B cell (primary cell): Measurements from ENCODE around the gene APMAP. TPM values are rescaled to one million over a fixed set of nuclear protein-coding genes. Genes with fewer than 3 reads are reported as not detected.

ENCODE experiments used
- ATAC-seq: fragments of 200-7000 bp; cut with Tn5 transposase; one replicate; pipeline ENCODE4 v1.10.0; 2021; ENCODE audit warnings: low read depth, mild to moderate bottlenecking, moderate number of reproducible peaks, moderate library complexity
- CTCF ChIA-PET: fragments of 350-600 bp; sonication (Branson Sonifier 250); formaldehyde crosslinking; loops from one replicate; lab custom pipeline; 2021; ENCODE audit warnings: antibody characterized with exemption, inconsistent platforms; lab: Charles Lee
- POLR2A ChIA-PET: fragments of 350-600 bp; sonication (Branson Sonifier 250); formaldehyde crosslinking; loops from one replicate; lab custom pipeline; 2021; ENCODE audit warnings: antibody characterized with exemption; lab: Charles Lee
- DNase-seq: peaks from one replicate; pipeline ENCODE4 v3.0.0; 2013
- H2AFZ ChIP-seq: 2 replicates; pipeline ENCODE4 v1.6.1; 2012; ENCODE audit warnings: mild to moderate bottlenecking, low read depth, low read length; ENCODE audit not compliant: insufficient read depth, poor library complexity, severe bottlenecking
- H3K27ac ChIP-seq, 2 donors: 1 replicate in 1 of 2; 2 replicates in 1 of 2; pipeline ENCODE4 v1.5.1; 2012 to 2013; ENCODE audit warnings: low read length in 2 of 2, mild to moderate bottlenecking in 2 of 2, moderate library complexity in 1 of 2
- H3K27me3 ChIP-seq, 4 experiments: fragments of 200-600 bp in 1 of 4; sonication (generic) in 1 of 4; replicated peaks in 1 of 4; 1 replicate in 2 of 4; 2 replicates in 2 of 4; pipeline versions ENCODE4 v1.6.1 to v1.7.0; 2013 to 2016; ENCODE audit warnings: low read length in 3 of 4, mild to moderate bottlenecking in 2 of 4, mixed read lengths in 1 of 4, moderate library complexity in 1 of 4; ENCODE audit not compliant: insufficient read depth in 4 of 4, control insufficient read depth in 3 of 4; ENCODE audit errors: control extremely low read depth in 1 of 4
- H3K36me3 ChIP-seq, 2 experiments: replicated peaks in 1 of 2; 1 replicate in 1 of 2; 2 replicates in 1 of 2; pipeline versions ENCODE4 v1.6.1 to v1.7.1; 2013; ENCODE audit warnings: low read length in 1 of 2; ENCODE audit not compliant: insufficient read depth in 2 of 2, control insufficient read depth in 1 of 2; ENCODE audit errors: control extremely low read depth in 1 of 2, extremely low read depth in 1 of 2
- H3K4me1 ChIP-seq, 2 donors: fragments of 200-600 bp in 1 of 2; sonication (generic) in 1 of 2; 1 replicate in 1 of 2; 2 replicates in 1 of 2; pipeline versions ENCODE4 v1.5.1 to v1.6.1; 2013 to 2017; ENCODE audit warnings: low read length in 2 of 2; ENCODE audit not compliant: control insufficient read depth in 2 of 2, insufficient read depth in 2 of 2
- H3K4me2 ChIP-seq: replicated peaks from 2 replicates; pipeline ENCODE3; 2012; ENCODE audit warnings: mild to moderate bottlenecking, low read depth, low read length; ENCODE audit not compliant: poor library complexity, severe bottlenecking
- H3K4me3 ChIP-seq, 5 experiments: fragments of 200-600 bp in 1 of 5; sonication (generic) in 1 of 5; 1 replicate in 3 of 5; 2 replicates in 2 of 5; pipeline versions ENCODE4 v1.5.1 to v1.7.0; 2011 to 2016; ENCODE audit warnings: low read length in 4 of 5, mild to moderate bottlenecking in 4 of 5, low read depth in 2 of 5, control low read depth in 1 of 5, moderate library complexity in 1 of 5; ENCODE audit not compliant: insufficient read depth in 1 of 5; ENCODE audit errors: control extremely low read depth in 1 of 5, extremely low read depth in 1 of 5
- H3K79me2 ChIP-seq: fragments of 200-600 bp; sonication (generic); one replicate; pipeline ENCODE4 v1.6.0; 2016; ENCODE audit warnings: low read length; ENCODE audit not compliant: control insufficient read depth, insufficient read depth
- H3K9ac ChIP-seq: fragments of 200-600 bp; sonication (generic); 2 replicates; pipeline ENCODE4 v1.6.1; 2017; ENCODE audit warnings: mild to moderate bottlenecking, low read length, moderate library complexity
- H3K9me3 ChIP-seq, 3 donors: one replicate each; pipeline versions ENCODE4 v1.6.1 to v1.7.1; 2013; ENCODE audit warnings: low read length in 2 of 3; ENCODE audit not compliant: control insufficient read depth in 2 of 3, insufficient read depth in 1 of 3; ENCODE audit errors: control extremely low read depth in 1 of 3
- H4K20me1 ChIP-seq: 2 replicates; pipeline ENCODE4 v1.6.0; 2012; ENCODE audit warnings: mild to moderate bottlenecking, low read length; ENCODE audit not compliant: insufficient read depth, control insufficient read depth, poor library complexity, severe bottlenecking
- H3K27ac Mint-ChIP-seq: one replicate; pipeline ENCODE4 v1.8.0; 2021; ENCODE audit warnings: mixed read lengths
- H3K27me3 Mint-ChIP-seq: one replicate; pipeline ENCODE4 v1.8.0; 2021; ENCODE audit warnings: mixed read lengths
- H3K4me1 Mint-ChIP-seq: one replicate; pipeline ENCODE4 v1.8.0; 2021; ENCODE audit warnings: mixed read lengths
- H3K4me3 Mint-ChIP-seq: one replicate; pipeline ENCODE4 v1.8.0; 2021; ENCODE audit warnings: mixed read lengths
- H3K9me3 Mint-ChIP-seq: one replicate; pipeline ENCODE4 v1.8.0; 2022; ENCODE audit warnings: mixed read lengths; ENCODE audit not compliant: insufficient read depth
- EZH2 ChIP-seq: IDR thresholded peaks from 2 replicates; pipeline ENCODE4 v1.6.1; 2012; ENCODE audit warnings: borderline replicate concordance, low read depth, mild to moderate bottlenecking, moderate library complexity, low read length; ENCODE audit not compliant: insufficient read depth, poor library complexity, severe bottlenecking
- WGBS: methylation state at CpG from one replicate; pipeline ENCODE4 v1.1.5; 2013; ENCODE audit warnings: missing lambda C conversion rate; ENCODE audit not compliant: insufficient coverage; 5-methylcytosine and 5-hydroxymethylcytosine counted together
- intact Hi-C: fragments of 100-400 bp; cut with micrococcal nuclease; formaldehyde crosslinking; loops from one replicate; pipeline ENCODE4 v1.10.0; 2022
- polyA plus RNA-seq: library from polyadenylated mRNA; depleted of rRNA; stranded (reverse); fragments of >200 nt; gene quantifications from 2 replicates; pipeline ENCODE4 v1.2.3, GENCODE V29; 2012
- total RNA-seq, 2 donors: library from RNA; stranded (reverse); fragments of 120-200 nt in 1 of 2; gene quantifications; 1 replicate in 1 of 2; 2 replicates in 1 of 2; pipeline versions ENCODE4 v1.2.3 to v1.2.4, GENCODE V29; 2013 to 2022
- TF ChIP-seq, protein P1 (sequence below): fragments of 200-600 bp; IDR thresholded peaks from one replicate; pipeline ENCODE4 v1.8.0; 2022; ENCODE audit warnings: antibody characterized with exemption, mild to moderate bottlenecking

The APMAP gene
- total and polyA plus RNA-seq, 2 donors (not counting 1 experiment from before 2014, with no cell fraction given) = 9.1 to 28.0 TPM

DNA sequence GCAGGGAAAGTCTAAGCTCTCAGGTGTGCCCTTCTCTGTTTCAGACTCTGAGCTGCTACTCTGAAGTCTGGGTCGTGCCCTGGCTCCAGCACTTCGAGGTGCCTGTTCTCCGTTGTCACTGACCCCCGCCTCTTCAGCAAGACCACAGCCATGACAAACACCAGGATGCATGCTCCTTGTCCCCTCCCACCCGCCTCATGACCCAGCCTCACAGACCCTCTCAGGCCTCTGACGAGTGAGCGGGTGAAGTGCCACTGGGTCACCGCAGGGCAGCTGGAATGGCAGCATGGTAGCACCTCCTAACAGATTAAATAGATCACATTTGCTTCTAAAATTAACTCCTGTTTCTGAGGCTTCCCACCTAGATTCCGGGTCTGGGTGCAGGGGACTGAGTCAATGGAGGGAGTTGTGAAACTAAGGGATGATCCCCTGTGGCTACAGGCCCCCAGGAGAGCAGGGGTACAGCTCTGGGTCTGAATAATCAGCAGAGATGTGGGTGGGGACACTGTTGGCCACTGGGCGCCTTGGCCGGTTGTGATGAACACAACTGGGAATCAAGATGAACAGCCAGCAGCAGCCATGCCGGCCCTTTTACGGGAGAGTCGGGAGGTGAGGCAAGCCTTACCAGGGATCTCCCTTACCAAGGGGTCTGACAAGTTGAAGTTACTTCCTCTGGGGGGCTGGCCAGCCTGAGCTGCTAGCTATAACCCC is 32.8 kb downstream of the APMAP start:
- DNase-seq = no peak

More for the DNA sequence above, 32.8 kb downstream of the APMAP start:
- no peaks in the 10 kb centered on the region for H3K9me3 ChIP-seq
- peaks cover 12% of the 10 kb centered on the region for H3K4me1 Mint-ChIP-seq
- no peak overlapping the region for H3K27ac ChIP-seq
- no peaks in the 10 kb centered on the region for H3K27me3 ChIP-seq
- H3K79me2 ChIP-seq = no peaks in the 10 kb centered on the region
- H3K27ac Mint-ChIP-seq = no peak overlapping the region
- 95% methylated on average over 14 of the region's 14 CpGs for WGBS
- ChIA-PET CTCF (no interaction called here), POLR2A (no interaction called here)
- no peaks in the 10 kb centered on the region for H3K9me3 Mint-ChIP-seq
- no peak for TF ChIP-seq EZH2
- TF ChIP-seq, protein P1, sequence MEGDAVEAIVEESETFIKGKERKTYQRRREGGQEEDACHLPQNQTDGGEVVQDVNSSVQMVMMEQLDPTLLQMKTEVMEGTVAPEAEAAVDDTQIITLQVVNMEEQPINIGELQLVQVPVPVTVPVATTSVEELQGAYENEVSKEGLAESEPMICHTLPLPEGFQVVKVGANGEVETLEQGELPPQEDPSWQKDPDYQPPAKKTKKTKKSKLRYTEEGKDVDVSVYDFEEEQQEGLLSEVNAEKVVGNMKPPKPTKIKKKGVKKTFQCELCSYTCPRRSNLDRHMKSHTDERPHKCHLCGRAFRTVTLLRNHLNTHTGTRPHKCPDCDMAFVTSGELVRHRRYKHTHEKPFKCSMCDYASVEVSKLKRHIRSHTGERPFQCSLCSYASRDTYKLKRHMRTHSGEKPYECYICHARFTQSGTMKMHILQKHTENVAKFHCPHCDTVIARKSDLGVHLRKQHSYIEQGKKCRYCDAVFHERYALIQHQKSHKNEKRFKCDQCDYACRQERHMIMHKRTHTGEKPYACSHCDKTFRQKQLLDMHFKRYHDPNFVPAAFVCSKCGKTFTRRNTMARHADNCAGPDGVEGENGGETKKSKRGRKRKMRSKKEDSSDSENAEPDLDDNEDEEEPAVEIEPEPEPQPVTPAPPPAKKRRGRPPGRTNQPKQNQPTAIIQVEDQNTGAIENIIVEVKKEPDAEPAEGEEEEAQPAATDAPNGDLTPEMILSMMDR = no peak
- no peak overlapping the region for H3K4me2 ChIP-seq
- H4K20me1 ChIP-seq = no peaks in the 10 kb centered on the region
- no peak overlapping the region for H3K4me3 ChIP-seq
- H2AFZ ChIP-seq = no peak overlapping the region
- H3K4me3 Mint-ChIP-seq = no peak overlapping the region
- H3K4me1 ChIP-seq = peaks cover 5% of the 10 kb centered on the region in 2 donors
- ATAC-seq = no peak
- H3K36me3 ChIP-seq = peaks cover 7 to 35% of the 10 kb centered on the region in 2 experiments
- no peak overlapping the region for H3K9ac ChIP-seq
- intact Hi-C loops = no loop called here
- H3K27me3 Mint-ChIP-seq = no peaks in the 10 kb centered on the region
